ENCODE data around the gene TNP2. TPM values are rescaled to one million over a fixed set of nuclear protein-coding genes. Genes with fewer than 3 reads are reported as not detected.

The TNP2 gene
- total and polyA plus RNA-seq, 9 of the 15 experiments (the other 6 are each of a cell fraction or from before 2014, with no cell fraction given) = not detected

DNA sequence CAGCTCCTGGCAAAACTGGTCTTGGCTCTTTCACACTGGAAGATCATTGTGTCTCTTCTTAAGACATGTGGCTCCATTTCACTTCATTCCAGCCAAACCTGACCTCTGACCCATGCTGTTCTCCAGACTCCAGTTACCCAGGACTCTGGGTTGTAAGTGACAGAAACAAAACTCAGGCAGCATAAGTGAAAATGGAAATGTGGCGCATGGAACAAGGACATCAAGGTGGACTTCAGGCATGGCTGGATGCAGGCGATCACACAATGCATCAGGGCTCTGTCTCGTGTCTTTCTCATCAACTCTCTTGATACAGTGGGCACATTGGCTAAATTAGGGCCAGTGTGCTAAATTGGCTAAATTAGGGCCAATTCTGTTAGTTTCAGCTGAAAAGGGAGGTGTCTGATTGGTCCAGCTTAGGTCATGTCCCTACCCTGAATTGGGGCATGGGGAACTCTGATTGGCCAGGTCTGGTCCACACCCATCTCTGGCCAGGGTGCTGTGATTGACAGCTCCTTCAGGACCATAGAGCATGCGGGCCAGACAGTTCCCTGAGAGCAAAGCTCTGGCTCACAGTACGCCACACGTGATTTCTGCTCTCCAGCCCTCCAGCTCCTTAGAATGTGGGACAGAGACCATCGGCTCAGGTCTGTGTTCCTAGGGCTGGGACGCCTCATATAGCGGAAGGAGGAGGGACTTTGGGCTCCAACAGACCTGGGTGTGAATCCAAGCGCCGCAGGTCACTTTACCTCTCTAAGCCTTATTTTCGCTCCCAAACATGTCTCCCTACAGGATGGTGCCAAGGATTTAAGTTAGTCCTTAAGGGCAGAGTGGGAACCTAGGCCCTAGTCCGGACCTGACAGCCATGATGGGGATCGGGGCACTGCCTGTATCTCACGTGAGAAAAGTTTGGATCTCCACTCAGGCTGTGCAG, 30.6 kb downstream of the TNP2 start (continued):
- TF ChIP-seq CBFB (CRISPR knock-in tag; IDR thresholded peaks at IDR 0.05) (no peak), CBFA2T3 (IDR thresholded peaks at IDR 0.05) (0 out of 2 replicates have a peak, but pooled peaks have one; percentile 15), ZNF431 (CRISPR knock-in tag; IDR thresholded peaks at IDR 0.05) (no peak), BRCA1 (IDR thresholded peaks at IDR 0.05) (no peak), BRCA1 (CRISPR knock-in tag; IDR thresholded peaks at IDR 0.05) (no peak), SP2 (IDR thresholded peaks at IDR 0.05; ENCODE audit: extremely low read depth, low read depth, low read length, poor library complexity, severe bottlenecking) (peak; percentile 47), RHOXF2B (CRISPR knock-in tag; conservative IDR thresholded peaks at IDR 0.05) (no peak), ZNF76 (CRISPR knock-in tag; IDR thresholded peaks at IDR 0.05; ENCODE audit: borderline replicate concordance) (no peak), MCM3 (IDR thresholded peaks at IDR 0.05) (no peak), ZKSCAN3 (CRISPR knock-in tag; IDR thresholded peaks at IDR 0.05) (no peak), HMG20A (CRISPR knock-in tag; conservative IDR thresholded peaks at IDR 0.05) (no peak), RBM25 (IDR thresholded peaks at IDR 0.05; ENCODE audit: low read depth, low read length, severe bottlenecking) (peak; percentile 57), MEF2D (tag; conservative IDR thresholded peaks at IDR 0.05; ENCODE audit: low read depth) (no peak), TAF7 (tag; IDR thresholded peaks at IDR 0.05) (no peak), KDM5B (IDR thresholded peaks at IDR 0.05; ENCODE audit: insufficient replicate concordance, low read depth, low read length) (peak; percentile 74)
- TF ChIP-seq, protein P1, sequence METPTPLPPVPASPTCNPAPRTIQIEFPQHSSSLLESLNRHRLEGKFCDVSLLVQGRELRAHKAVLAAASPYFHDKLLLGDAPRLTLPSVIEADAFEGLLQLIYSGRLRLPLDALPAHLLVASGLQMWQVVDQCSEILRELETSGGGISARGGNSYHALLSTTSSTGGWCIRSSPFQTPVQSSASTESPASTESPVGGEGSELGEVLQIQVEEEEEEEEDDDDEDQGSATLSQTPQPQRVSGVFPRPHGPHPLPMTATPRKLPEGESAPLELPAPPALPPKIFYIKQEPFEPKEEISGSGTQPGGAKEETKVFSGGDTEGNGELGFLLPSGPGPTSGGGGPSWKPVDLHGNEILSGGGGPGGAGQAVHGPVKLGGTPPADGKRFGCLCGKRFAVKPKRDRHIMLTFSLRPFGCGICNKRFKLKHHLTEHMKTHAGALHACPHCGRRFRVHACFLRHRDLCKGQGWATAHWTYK (CRISPR knock-in tag; IDR thresholded peaks at IDR 0.05) = no peak
- TF ChIP-seq, protein P2, sequence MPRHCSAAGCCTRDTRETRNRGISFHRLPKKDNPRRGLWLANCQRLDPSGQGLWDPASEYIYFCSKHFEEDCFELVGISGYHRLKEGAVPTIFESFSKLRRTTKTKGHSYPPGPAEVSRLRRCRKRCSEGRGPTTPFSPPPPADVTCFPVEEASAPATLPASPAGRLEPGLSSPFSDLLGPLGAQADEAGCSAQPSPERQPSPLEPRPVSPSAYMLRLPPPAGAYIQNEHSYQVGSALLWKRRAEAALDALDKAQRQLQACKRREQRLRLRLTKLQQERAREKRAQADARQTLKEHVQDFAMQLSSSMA (CRISPR knock-in tag; IDR thresholded peaks at IDR 0.05) = no peak

Measured in K562 (cell line).